ENCODE data around the gene ITGB8. TPM values are rescaled to one million over a fixed set of nuclear protein-coding genes. Genes with fewer than 3 reads are reported as not detected.

Gene ITGB8
- total and polyA plus RNA-seq, 2 of the 4 experiments (the other 2 are of a cell fraction): 2.6 to 10.2 TPM

- H3K4me2 ChIP-seq (ENCODE audit: low read depth, low read length): no peak overlapping the region
- H3K4me3 ChIP-seq (ENCODE audit: insufficient read depth, low read depth, low read length): no peak overlapping the region
- ChIA-PET CTCF (interaction anchor here (0.6 kb wide), 1 partner anchor 47 kb away, joined by 4 read pairs; no protein-coding TSS in a partner anchor), POLR2A (ENCODE audit: unreplicated experiment) (no interaction called here)
- intact Hi-C loops (cut with micrococcal nuclease) (no loop called here), dilution Hi-C loops (cut with HindIII; ENCODE audit: low sequenced_read_pairs, unreplicated experiment) (no loop called here), in situ Hi-C loops (cut with MboI; ENCODE audit: low sequenced_read_pairs) (no loop called here)
- H2AK9ac ChIP-seq (replicated peaks; ENCODE audit: low read depth, low read length, poor library complexity): no peak overlapping the region
- no peaks in the 10 kb centered on the region for H3K9me3 ChIP-seq (ENCODE audit: control insufficient read depth, insufficient read depth, low read length)
- no peak overlapping the region for H3K23ac ChIP-seq (ENCODE audit: low read depth, low read length)
- no peak overlapping the region for H3K56ac ChIP-seq (ENCODE audit: extremely low read depth, insufficient read depth, low read length)
- no peaks in the 10 kb centered on the region for H3K36me3 ChIP-seq (ENCODE audit: control insufficient read depth, insufficient read depth, low read length)
- H4K8ac ChIP-seq (ENCODE audit: low read depth in 2 of 2, low read length in 2 of 2): no peak overlapping the region
- DNase-seq (no peak), ATAC-seq (ENCODE audit: low read depth) (no peak)
- no peak overlapping the region for H2BK120ac ChIP-seq (ENCODE audit: low read depth, low read length)
- H3K4me1 ChIP-seq (ENCODE audit: control insufficient read depth, insufficient read depth, low read length): no peaks in the 10 kb centered on the region
- H2AFZ ChIP-seq (replicated peaks; ENCODE audit: low read length, poor library complexity): no peak overlapping the region
- H3K9ac ChIP-seq (ENCODE audit: low read depth, low read length): no peak overlapping the region
- no peak overlapping the region for H4K5ac ChIP-seq (ENCODE audit: low read depth, low read length)
- no peaks in the 10 kb centered on the region for H3K27me3 ChIP-seq (ENCODE audit: control insufficient read depth, insufficient read depth, low read length)
- no peak overlapping the region for H3K4ac ChIP-seq (ENCODE audit: low read depth, low read length)
- H2BK5ac ChIP-seq (ENCODE audit: low read depth, low read length, poor library complexity, severe bottlenecking): no peak overlapping the region
- no peak overlapping the region for H4K91ac ChIP-seq (ENCODE audit: insufficient read depth, low read depth, low read length)
- BruUV-seq (replicated peaks): no TSS peak
- H3K9me1 ChIP-seq (ENCODE audit: insufficient read depth, low read length): no peaks in the 10 kb centered on the region
- no peak overlapping the region for H2BK15ac ChIP-seq (ENCODE audit: low read depth, low read length)
- no peaks in the 10 kb centered on the region for H3K79me1 ChIP-seq (ENCODE audit: low read depth in 1 of 2, low read length in 2 of 2)
- H4K20me1 ChIP-seq (ENCODE audit: insufficient read depth, low read length): no peaks in the 10 kb centered on the region
- H2BK20ac ChIP-seq (ENCODE audit: low read depth, low read length): no peak overlapping the region
- H2AK5ac ChIP-seq (ENCODE audit: low read depth, low read length): no peak overlapping the region
- H3K27ac ChIP-seq (ENCODE audit: insufficient read depth, low read length): no peak overlapping the region
- no peak overlapping the region for H3K14ac ChIP-seq (replicated peaks; ENCODE audit: low read depth, low read length)
- 89% methylated on average over 4 of the region's 6 CpGs; no CpG with 5 or more reads in 1 of the 2 experiments for WGBS, 2 experiments (ENCODE audit: extremely low coverage in 2 of 2, insufficient read length in 1 of 2)
- no peak for TF ChIP-seq MXI1 (IDR thresholded peaks at IDR 0.05; ENCODE audit: borderline replicate concordance, low read depth, low read length)
- no peak for TF ChIP-seq CTCF (conservative IDR thresholded peaks at IDR 0.05; ENCODE audit: low read depth, low read length)
- TF ChIP-seq FOS (IDR thresholded peaks at IDR 0.05; ENCODE audit: low read depth, low read length): no peak
- TF ChIP-seq POLR2A (IDR thresholded peaks at IDR 0.05; ENCODE audit: low read depth, low read length): no peak
- no peak for TF ChIP-seq RAD21 (IDR thresholded peaks at IDR 0.05; ENCODE audit: low read length)
- no peak for TF ChIP-seq BHLHE40 (IDR thresholded peaks at IDR 0.05; ENCODE audit: low read depth, low read length)
- no peak for TF ChIP-seq NFE2L2 (IDR thresholded peaks at IDR 0.05; ENCODE audit: low read depth, low read length)
- no peak for TF ChIP-seq SMC3 (IDR thresholded peaks at IDR 0.05; ENCODE audit: low read depth, low read length)
- no peak for TF ChIP-seq RFX5 (IDR thresholded peaks at IDR 0.05; ENCODE audit: low read depth, low read length)
- no peak for TF ChIP-seq RCOR1 (IDR thresholded peaks at IDR 0.05; ENCODE audit: insufficient replicate concordance, low read length)
- TF ChIP-seq ELK1 (IDR thresholded peaks at IDR 0.05; ENCODE audit: borderline replicate concordance, low read depth, low read length): no peak
- no peak for TF ChIP-seq MAFK (IDR thresholded peaks at IDR 0.05; ENCODE audit: low read depth, low read length)
- TF ChIP-seq USF2 (IDR thresholded peaks at IDR 0.05; ENCODE audit: low read depth, low read length): no peak
- H3K18ac ChIP-seq (ENCODE audit: low read depth, low read length): no peak overlapping the region
These were observed 93.8 kb downstream of the ITGB8 start for GRCh38 chr7:20424500-20424899.

Measured in IMR-90 (cell line).